PC-3 (cell line): Measurements from ENCODE around the gene COMMD10. TPM values are rescaled to one million over a fixed set of nuclear protein-coding genes. Genes with fewer than 3 reads are reported as not detected.

ENCODE experiments used
- ATAC-seq: fragments of 200-7000 bp; cut with Tn5 transposase; 2 replicates; pipeline ENCODE4 v1.9.1; 2020; ENCODE audit warnings: mild to moderate bottlenecking, moderate library complexity
- BruUV-seq: library from RNA; stranded (reverse); fragments of 400-500 nt; replicated peaks from 2 replicates; lab custom pipeline; 2021; lab: Mats Ljungman, UMichigan
- CTCF ChIA-PET: fragments of 300-600 bp; sonication (Branson Sonifier 250); formaldehyde crosslinking; loops from one replicate; lab custom pipeline; 2022; ENCODE audit warnings: antibody characterized with exemption; lab: Charles Lee
- POLR2A ChIA-PET: fragments of 300-600 bp; sonication (Branson Sonifier 250); formaldehyde crosslinking; loops from one replicate; lab custom pipeline; 2022; ENCODE audit warnings: antibody characterized with exemption; ENCODE audit not compliant: unreplicated experiment; lab: Charles Lee
- DNase-seq: peaks from one replicate; pipeline ENCODE4 v3.0.0-alpha.2; 2015
- H2AFZ ChIP-seq: fragments of 300-600 bp; sonication (generic); 2 replicates; pipeline ENCODE4 v1.6.0; 2016; ENCODE audit warnings: antibody characterized with exemption, low read length
- H3F3A ChIP-seq: fragments of 300-600 bp; sonication (generic); one replicate; pipeline ENCODE4 v1.6.0; 2017; ENCODE audit warnings: antibody characterized with exemption, low read length, control low read depth, mild to moderate bottlenecking; ENCODE audit not compliant: unreplicated experiment
- H3K27ac ChIP-seq: fragments of 300-600 bp; sonication (generic); 2 replicates; pipeline ENCODE4 v1.5.1; 2016; ENCODE audit warnings: mild to moderate bottlenecking, low read length
- H3K27me3 ChIP-seq: fragments of 300-600 bp; sonication (generic); 2 replicates; pipeline ENCODE4 v1.6.1; 2016; ENCODE audit warnings: low read length, mixed read lengths
- H3K36me3 ChIP-seq: fragments of 300-600 bp; sonication (generic); 2 replicates; pipeline ENCODE4 v1.6.1; 2016; ENCODE audit warnings: low read depth, mixed run types, low read length, mixed read lengths
- H3K4me1 ChIP-seq: fragments of 300-600 bp; sonication (generic); 2 replicates; pipeline ENCODE4 v1.5.1; 2016; ENCODE audit warnings: low read length; ENCODE audit not compliant: insufficient read depth
- H3K4me2 ChIP-seq: fragments of 300-600 bp; sonication (generic); 2 replicates; pipeline ENCODE4 v1.6.0; 2016; ENCODE audit warnings: low read length
- H3K4me3 ChIP-seq: fragments of 300-600 bp; sonication (generic); 2 replicates; pipeline ENCODE4 v1.5.1; 2016; ENCODE audit warnings: mild to moderate bottlenecking, low read length, mixed read lengths
- H3K79me2 ChIP-seq: fragments of 300-600 bp; sonication (generic); 2 replicates; pipeline ENCODE4 v1.6.1; 2017; ENCODE audit warnings: low read length, mixed read lengths
- H3K9ac ChIP-seq: fragments of 300-600 bp; sonication (generic); 2 replicates; pipeline ENCODE4 v1.6.0; 2016; ENCODE audit warnings: mild to moderate bottlenecking, low read length
- H3K9me2 ChIP-seq: fragments of 300-600 bp; sonication (generic); replicated peaks from 2 replicates; pipeline ENCODE4 v1.6.1; 2016; ENCODE audit warnings: mixed run types, low read length, mixed read lengths
- H3K9me3 ChIP-seq: fragments of 300-600 bp; sonication (generic); 2 replicates; pipeline ENCODE4 v1.6.1; 2016; ENCODE audit warnings: low read length, mixed read lengths
- H4K20me1 ChIP-seq: fragments of 300-600 bp; sonication (generic); 2 replicates; pipeline ENCODE4 v1.6.1; 2016; ENCODE audit warnings: low read length, mixed read lengths
- EZH2 ChIP-seq: fragments of 300-600 bp; sonication (generic); IDR thresholded peaks from one replicate; pipeline ENCODE4 v1.6.1; 2017; ENCODE audit warnings: antibody characterized with exemption, mild to moderate bottlenecking, low read length; ENCODE audit not compliant: unreplicated experiment
- EZH2phosphoT487 ChIP-seq: fragments of 300-600 bp; sonication (generic); IDR thresholded peaks from 2 replicates; pipeline ENCODE4 v1.6.1; 2018; ENCODE audit warnings: mild to moderate bottlenecking, antibody characterized with exemption, low read length, borderline replicate concordance
- intact Hi-C: fragments of 100-400 bp; cut with micrococcal nuclease; formaldehyde crosslinking; loops from 2 replicates; pipeline ENCODE4 v1.9.0; 2023
- total RNA-seq: library from RNA; depleted of rRNA; stranded (reverse); fragments of >200 nt; gene quantifications from 2 replicates; pipeline ENCODE4 v1.2.3, GENCODE V29; 2014
- TF ChIP-seq, protein P1 (sequence below): fragments of 300-600 bp; sonication (generic); conservative IDR thresholded peaks from 2 replicates; pipeline ENCODE4 v1.5.1; 2017; ENCODE audit warnings: antibody characterized with exemption, low read depth, mild to moderate bottlenecking, low read length

The COMMD10 gene
- total RNA-seq, 1 experiment from 2014 or later: 17.7 TPM

DNA sequence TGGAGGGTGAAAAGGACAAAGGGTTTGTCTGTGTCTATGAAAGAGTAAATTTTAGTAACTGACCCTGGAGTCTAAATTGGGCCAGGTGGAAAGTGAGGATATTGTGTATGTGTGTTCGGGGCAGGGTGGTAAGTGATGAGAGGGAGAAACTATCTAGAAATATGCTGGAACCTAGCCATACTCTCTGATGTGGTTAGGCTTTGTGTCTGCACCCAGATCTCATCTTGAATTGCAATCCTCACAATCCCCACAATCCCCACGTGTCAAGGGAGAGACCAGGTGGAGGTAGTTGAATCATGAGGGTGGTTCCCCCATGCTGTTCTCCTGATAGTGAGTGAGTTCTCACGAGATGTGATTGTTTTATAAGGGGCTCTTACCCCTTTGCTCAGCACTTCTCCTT lies 60.6 kb downstream of the COMMD10 start:
- H3K4me2 ChIP-seq: no peak overlapping the region
- H3K27ac ChIP-seq: no peak overlapping the region
- H3F3A ChIP-seq: no peaks in the 10 kb centered on the region
- no peaks in the 10 kb centered on the region for H3K9me3 ChIP-seq
- TF ChIP-seq EZH2phosphoT487 (no peak), EZH2 (no peak)
- TF ChIP-seq, protein P1, sequence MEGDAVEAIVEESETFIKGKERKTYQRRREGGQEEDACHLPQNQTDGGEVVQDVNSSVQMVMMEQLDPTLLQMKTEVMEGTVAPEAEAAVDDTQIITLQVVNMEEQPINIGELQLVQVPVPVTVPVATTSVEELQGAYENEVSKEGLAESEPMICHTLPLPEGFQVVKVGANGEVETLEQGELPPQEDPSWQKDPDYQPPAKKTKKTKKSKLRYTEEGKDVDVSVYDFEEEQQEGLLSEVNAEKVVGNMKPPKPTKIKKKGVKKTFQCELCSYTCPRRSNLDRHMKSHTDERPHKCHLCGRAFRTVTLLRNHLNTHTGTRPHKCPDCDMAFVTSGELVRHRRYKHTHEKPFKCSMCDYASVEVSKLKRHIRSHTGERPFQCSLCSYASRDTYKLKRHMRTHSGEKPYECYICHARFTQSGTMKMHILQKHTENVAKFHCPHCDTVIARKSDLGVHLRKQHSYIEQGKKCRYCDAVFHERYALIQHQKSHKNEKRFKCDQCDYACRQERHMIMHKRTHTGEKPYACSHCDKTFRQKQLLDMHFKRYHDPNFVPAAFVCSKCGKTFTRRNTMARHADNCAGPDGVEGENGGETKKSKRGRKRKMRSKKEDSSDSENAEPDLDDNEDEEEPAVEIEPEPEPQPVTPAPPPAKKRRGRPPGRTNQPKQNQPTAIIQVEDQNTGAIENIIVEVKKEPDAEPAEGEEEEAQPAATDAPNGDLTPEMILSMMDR: no peak
- no peak overlapping the region for H3K4me3 ChIP-seq
- ChIA-PET CTCF (no interaction called here), POLR2A (no interaction called here)
- ATAC-seq (no peak), DNase-seq (no peak)
- no peaks in the 10 kb centered on the region for H3K79me2 ChIP-seq
- no peak overlapping the region for H3K9ac ChIP-seq
- H3K36me3 ChIP-seq: 0 out of 2 replicates have a peak, but pooled peaks cover 4% of the 10 kb centered on the region
- no peaks in the 10 kb centered on the region for H4K20me1 ChIP-seq
- H2AFZ ChIP-seq: no peak overlapping the region
- no TSS peak for BruUV-seq
- no peaks in the 10 kb centered on the region for H3K27me3 ChIP-seq
- intact Hi-C loops: no loop called here
- H3K9me2 ChIP-seq: no peaks in the 10 kb centered on the region
- H3K4me1 ChIP-seq: peaks cover 7% of the 10 kb centered on the region; the same call in 1 of the 2 replicates

DNA sequence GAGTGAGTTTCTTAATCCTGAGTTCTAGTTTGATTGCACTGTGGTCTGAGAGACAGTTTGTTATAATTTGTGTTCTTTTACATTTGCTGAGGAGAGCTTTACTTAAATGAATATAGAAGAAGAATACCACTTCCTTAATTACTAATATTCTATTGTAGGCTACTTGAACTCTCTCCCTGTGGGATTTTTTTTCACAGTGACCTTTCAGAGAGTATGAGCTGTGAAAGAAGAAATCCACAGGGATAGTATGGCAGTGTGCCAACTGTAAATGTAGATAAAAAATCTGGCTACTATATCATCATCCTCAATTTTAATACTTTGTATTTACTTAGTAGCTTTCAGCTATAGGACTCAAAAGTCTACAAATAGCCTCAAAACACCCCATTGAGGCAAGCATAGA lies 67.3 kb downstream of the COMMD10 start:
- ATAC-seq (no peak), DNase-seq (no peak)
- no peak for TF ChIP-seq EZH2
- no peak overlapping the region for H2AFZ ChIP-seq
- intact Hi-C loops: no loop called here
- H3K9me3 ChIP-seq: no peaks in the 10 kb centered on the region
- no peaks in the 10 kb centered on the region for H3K4me1 ChIP-seq
- CTCF ChIA-PET: no interaction called here
- H3K36me3 ChIP-seq: no peaks in the 10 kb centered on the region
- no TSS peak for BruUV-seq
- no peaks in the 10 kb centered on the region for H4K20me1 ChIP-seq
- H3K4me3 ChIP-seq: no peak overlapping the region
- H3K4me2 ChIP-seq: no peak overlapping the region
- H3K27me3 ChIP-seq: no peaks in the 10 kb centered on the region
- no peaks in the 10 kb centered on the region for H3K9me2 ChIP-seq
- H3F3A ChIP-seq: no peaks in the 10 kb centered on the region
- H3K9ac ChIP-seq: no peak overlapping the region
- H3K27ac ChIP-seq: no peak overlapping the region
- no peaks in the 10 kb centered on the region for H3K79me2 ChIP-seq
- POLR2A ChIA-PET: no interaction called here

DNA sequence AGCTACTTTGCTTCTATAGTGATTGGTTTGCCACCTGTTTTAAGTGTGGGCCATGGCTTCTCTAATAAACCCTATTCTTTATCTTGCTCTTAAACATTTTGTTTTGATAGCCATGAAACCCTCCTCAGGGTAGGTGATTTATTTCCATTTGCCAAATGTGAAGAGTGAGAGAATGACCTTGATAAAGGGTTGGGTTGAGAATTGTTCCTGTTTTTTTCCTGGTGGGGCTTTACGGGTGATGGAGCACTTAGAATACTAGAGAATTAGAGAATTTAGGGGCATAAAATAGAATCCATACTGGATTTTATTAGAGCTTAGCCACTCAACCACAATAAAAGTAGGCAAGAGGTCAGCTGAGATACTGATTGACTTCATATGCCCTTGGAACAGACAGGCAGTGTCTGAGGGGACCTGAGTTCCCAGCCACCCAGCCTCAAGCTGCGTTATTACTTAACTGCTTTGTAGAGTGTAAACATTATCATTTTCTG lies 68.9 kb downstream of the COMMD10 start:
- H3K79me2 ChIP-seq: no peaks in the 10 kb centered on the region
- H4K20me1 ChIP-seq: no peaks in the 10 kb centered on the region
- no peaks in the 10 kb centered on the region for H3K4me1 ChIP-seq
- H3K4me3 ChIP-seq: no peak overlapping the region
- H3K4me2 ChIP-seq: no peak overlapping the region
- TF ChIP-seq EZH2phosphoT487 (no peak), EZH2 (no peak)
- TF ChIP-seq, protein P1: no peak
- ChIA-PET CTCF (no interaction called here), POLR2A (no interaction called here)
- no peaks in the 10 kb centered on the region for H3K36me3 ChIP-seq
- intact Hi-C loops: no loop called here
- H2AFZ ChIP-seq: no peak overlapping the region
- DNase-seq (no peak), ATAC-seq (no peak)
- no peak overlapping the region for H3K9ac ChIP-seq
- BruUV-seq: no TSS peak
- no peak overlapping the region for H3K27ac ChIP-seq
- no peaks in the 10 kb centered on the region for H3K27me3 ChIP-seq
- H3K9me3 ChIP-seq: no peaks in the 10 kb centered on the region
- no peaks in the 10 kb centered on the region for H3K9me2 ChIP-seq
- no peaks in the 10 kb centered on the region for H3F3A ChIP-seq
